ENCODE data around the gene ARHGEF40. TPM values are rescaled to one million over a fixed set of nuclear protein-coding genes. Genes with fewer than 3 reads are reported as not detected.
A peak's percentile ranks its signal among the peaks of the same experiment; 100 is the strongest.

Gene ARHGEF40
- total RNA-seq, 1 donor from 2014 or later, result 26.3 TPM

GRCh38 chr14:21091821-21092272 lies 21.7 kb downstream of the ARHGEF40 start:
- no peak for DNase-seq (ENCODE audit: low spot score)
- intact Hi-C loops (cut with DNase I), result loop anchor here (2.0 to 5.0 kb wide), 3 partner anchors 15 to 75 kb away; partner anchors contain the start of gene ARHGEF40

- peak; percentile 96 for DNase-seq (ENCODE audit: low spot score)
- intact Hi-C loops (cut with DNase I), result loop anchor here (2.0 to 5.0 kb wide), 3 partner anchors 14 to 75 kb away; partner anchors contain the start of gene ARHGEF40
Observed at GRCh38 chr14:21092273-21093011, 22.3 kb downstream of the ARHGEF40 start.

GRCh38 chr14:21093018-21093417 lies 22.9 kb downstream of the ARHGEF40 start:
- no peak for DNase-seq (ENCODE audit: low spot score)

GRCh38 chr14:21093769-21094681 lies 23.9 kb downstream of the ARHGEF40 start:
- DNase-seq (ENCODE audit: low spot score), result no peak
- intact Hi-C loops (cut with DNase I), result loop anchor here (2.0 to 5.0 kb wide), 3 partner anchors 13 to 77 kb away; partner anchors contain the start of gene ARHGEF40

More at GRCh38 chr14:21093018-21093417, 22.9 kb downstream of the ARHGEF40 start:
- intact Hi-C loops (cut with DNase I), result loop anchor here (2.0 to 5.0 kb wide), 3 partner anchors 14 to 76 kb away; partner anchors contain the start of gene ARHGEF40

GRCh38 chr14:21095430-21096205 lies 25.5 kb downstream of the ARHGEF40 start:
- intact Hi-C loops (cut with DNase I), result no loop called here
- DNase-seq (ENCODE audit: low spot score), result no peak

GRCh38 chr14:21096438-21096837 lies 26.3 kb downstream of the ARHGEF40 start:
- intact Hi-C loops (cut with DNase I), result no loop called here
- no peak for DNase-seq (ENCODE audit: low spot score)

GRCh38 chr14:21096978-21097635 lies 27.0 kb downstream of the ARHGEF40 start:
- intact Hi-C loops (cut with DNase I), result no loop called here
- no peak for DNase-seq (ENCODE audit: low spot score)

GRCh38 chr14:21097636-21098075 lies 27.6 kb downstream of the ARHGEF40 start:
- intact Hi-C loops (cut with DNase I), result no loop called here
- DNase-seq (ENCODE audit: low spot score), result no peak

GRCh38 chr14:21098076-21098891 lies 28.2 kb downstream of the ARHGEF40 start, which contains the start of gene ZNF219:
Gene ZNF219 (minus strand): TSS chr14:21098655. CDS start chr14:21093591, 5,064 bp downstream.
- intact Hi-C loops (cut with DNase I), result no loop called here
- DNase-seq (ENCODE audit: low spot score), result no peak

GRCh38 chr14:21098892-21099595 lies 28.9 kb downstream of the ARHGEF40 start:
- intact Hi-C loops (cut with DNase I), result no loop called here
- DNase-seq (ENCODE audit: low spot score), result no peak

GRCh38 chr14:21099596-21099985 lies 29.5 kb downstream of the ARHGEF40 start:
- intact Hi-C loops (cut with DNase I), result no loop called here

GRCh38 chr14:21100931-21101330 lies 30.8 kb downstream of the ARHGEF40 start, which contains the start of gene TMEM253:
Gene TMEM253 (plus strand): TSS chr14:21101066. CDS start chr14:21101344, 278 bp downstream.
- intact Hi-C loops (cut with DNase I), result loop anchor here (5.0 kb wide), 1 partner anchor 419 kb away; the partner anchor contains the start of gene RNASE4
- DNase-seq (ENCODE audit: low spot score), result no peak

More at GRCh38 chr14:21099596-21099985, 29.5 kb downstream of the ARHGEF40 start:
- no peak for DNase-seq (ENCODE audit: low spot score)

GRCh38 chr14:21101802-21102413 lies 31.8 kb downstream of the ARHGEF40 start:
- intact Hi-C loops (cut with DNase I), result loop anchor here (5.0 kb wide), 1 partner anchor 420 kb away; the partner anchor contains the start of gene RNASE4
- DNase-seq (ENCODE audit: low spot score), result no peak

GRCh38 chr14:21102521-21103410 lies 32.7 kb downstream of the ARHGEF40 start:
- intact Hi-C loops (cut with DNase I), result loop anchor here (5.0 kb wide), 1 partner anchor 420 kb away; the partner anchor contains the start of gene RNASE4
- DNase-seq (ENCODE audit: low spot score), result no peak

GRCh38 chr14:21103411-21103709 lies 33.3 kb downstream of the ARHGEF40 start:
- intact Hi-C loops (cut with DNase I), result loop anchor here (5.0 kb wide), 1 partner anchor 421 kb away; the partner anchor contains the start of gene RNASE4
- no peak for DNase-seq (ENCODE audit: low spot score)

Data from cardiac septum (tissue), 1 donor.